Activated CD4-positive, alpha-beta T cell treated with anti-CD3 and anti-CD28 coated beads for 48 hours (primary cell): ENCODE results near the gene FYN.
"Not testable (repeated sequence)": the region's sequence is repeated elsewhere in the genome, so short reads cannot be mapped to it uniquely, and the experiment has no call there.

ENCODE experiments used
- DNase-seq: peaks from one replicate; pipeline ENCODE4 v3.0.0-alpha.2; 2020

FYN gene

DNA sequence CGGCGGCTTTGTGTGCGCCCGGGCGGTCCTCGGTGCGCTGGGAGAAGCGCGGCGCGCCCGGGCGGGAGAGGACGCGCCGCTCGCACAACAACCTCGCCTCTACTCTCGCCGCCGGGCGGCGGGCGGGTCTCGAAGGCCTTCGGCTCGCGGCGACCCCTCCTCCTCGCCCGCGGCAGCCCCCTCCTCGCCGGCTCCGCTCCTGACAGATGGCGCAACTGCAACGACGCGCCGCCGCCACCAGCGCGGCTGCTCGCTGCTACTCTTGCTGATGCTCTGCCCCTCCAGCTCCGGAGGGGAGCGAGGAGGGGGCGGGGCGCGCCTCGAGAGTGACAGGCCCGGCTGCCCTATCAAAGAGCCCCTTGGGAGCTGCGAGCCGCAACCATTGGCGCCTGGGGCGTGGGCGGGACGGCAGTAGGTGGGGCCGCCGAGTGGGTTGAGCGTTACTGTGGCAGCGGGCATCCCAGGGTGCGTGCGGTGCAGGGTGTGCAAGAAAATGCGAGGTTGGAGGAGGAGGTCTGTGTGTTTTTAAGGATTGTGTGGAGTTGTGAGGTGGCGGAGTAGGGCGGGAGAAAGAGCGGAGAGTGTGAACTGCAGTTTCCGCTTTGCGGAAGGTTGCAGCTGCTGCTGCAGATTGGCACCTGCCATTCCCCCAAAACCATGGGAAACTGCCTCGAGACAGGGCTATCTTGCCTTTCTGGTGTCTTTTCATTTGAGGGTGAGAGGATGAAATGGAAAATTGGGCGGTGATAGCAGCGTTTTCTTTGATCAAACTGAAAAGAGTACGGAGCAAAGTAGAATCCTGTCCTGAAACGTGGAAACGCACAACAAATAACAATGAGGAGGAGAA is at the start of gene FYN:
TSS of gene FYN (minus strand) at position 275 of the 847 bp plus-strand sequence. CDS start 153,401 bp downstream, outside the sequence.
- DNase-seq, result peak; percentile 100

DNA sequence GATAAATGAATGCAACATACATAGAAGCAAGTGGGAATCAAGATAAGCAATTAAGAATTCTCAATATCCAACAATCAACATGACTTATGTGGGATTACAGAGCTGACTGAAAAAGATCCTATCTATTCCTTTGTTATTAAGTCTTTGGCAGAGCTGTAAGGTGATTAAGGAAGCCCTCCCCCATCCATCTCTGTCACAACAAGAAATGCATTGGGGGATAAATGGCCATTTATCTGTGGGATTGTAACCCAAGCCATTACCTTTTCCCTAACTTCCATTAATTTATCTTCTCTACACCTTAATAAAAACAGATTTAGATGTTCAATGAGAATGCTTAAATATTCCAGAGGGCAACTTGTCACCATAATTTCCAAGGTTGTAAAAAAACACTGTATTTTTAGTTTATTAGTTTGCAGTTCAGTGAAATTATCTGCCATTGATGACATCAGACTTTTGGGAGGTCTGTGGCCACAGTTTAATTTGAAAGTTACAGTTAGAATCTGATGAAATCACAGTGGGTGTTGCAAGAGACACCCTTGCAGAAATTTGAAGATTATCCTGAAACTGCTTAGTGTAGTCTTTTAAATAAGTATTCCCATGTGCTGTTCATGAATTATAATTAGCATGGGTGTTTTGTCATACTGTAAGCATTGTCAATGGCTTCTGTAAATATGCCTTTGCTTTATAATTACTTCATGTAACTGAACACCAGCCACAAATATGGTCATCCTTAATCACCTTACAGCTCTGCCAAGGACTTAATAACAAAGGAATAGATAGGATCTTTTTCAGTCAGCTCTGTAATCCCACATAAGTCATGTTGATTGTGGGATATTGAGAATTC is 49.4 kb upstream of the FYN start:
- DNase-seq, result no peak

DNA sequence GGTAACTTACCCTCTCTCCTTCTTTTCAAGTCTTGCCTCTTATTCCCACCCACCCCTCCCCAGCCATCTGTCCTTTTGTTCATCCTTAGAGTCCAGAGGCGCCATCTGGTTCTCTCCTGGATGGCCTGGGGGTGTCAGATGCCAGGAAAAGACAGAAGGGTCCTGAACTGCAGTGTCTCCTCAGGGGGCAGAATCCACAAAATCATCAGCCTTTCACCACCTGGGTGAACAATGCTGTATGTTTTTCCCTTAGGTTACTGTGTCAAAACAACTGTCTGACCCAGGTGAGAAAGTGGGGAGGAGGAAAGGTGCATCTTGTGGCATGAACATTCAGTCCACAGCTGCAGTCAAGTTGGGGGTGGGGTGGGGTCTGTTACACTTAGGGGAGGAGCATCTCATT is 47.9 kb upstream of the FYN start:
- no peak for DNase-seq

DNA sequence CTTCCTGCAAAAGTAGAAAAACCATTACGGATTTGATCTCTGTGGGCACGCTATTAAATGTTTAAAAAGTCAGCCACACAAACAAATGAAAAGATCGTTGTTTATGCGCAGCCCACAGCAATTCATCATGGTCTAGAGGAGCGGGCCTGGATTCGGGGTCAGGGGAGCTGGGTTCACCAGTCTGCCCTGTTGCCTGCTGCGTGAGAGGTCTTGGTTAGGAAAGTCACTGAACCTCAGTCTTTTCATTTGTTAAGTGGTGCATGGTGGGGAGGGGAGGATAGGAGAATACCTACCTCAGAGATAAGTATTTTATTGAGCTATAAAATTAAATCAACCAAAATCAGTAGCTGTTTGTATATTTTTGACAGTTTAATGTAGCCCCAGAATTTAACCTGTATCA is 47.3 kb upstream of the FYN start:
- no peak for DNase-seq

DNA sequence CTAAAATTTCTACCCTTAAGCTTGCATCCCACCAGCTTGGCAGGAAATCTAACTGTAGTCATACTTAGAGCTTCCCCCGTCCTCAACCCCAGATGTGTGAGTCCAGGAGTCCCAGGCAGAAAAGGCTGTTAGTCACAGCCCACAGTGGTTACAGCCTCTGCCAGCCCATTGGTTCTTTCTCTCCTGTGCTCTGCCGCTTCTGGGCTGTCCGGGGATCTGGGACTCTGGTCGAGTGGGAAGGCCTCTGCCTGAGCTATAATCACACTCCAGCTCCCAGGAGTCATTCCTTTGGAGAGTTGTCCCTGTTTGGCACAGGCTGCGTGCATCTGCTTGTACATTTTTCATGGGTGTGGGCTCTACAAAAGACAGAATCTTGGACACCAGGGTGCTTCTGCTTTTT is 45.6 kb upstream of the FYN start:
- DNase-seq, result no peak

DNA sequence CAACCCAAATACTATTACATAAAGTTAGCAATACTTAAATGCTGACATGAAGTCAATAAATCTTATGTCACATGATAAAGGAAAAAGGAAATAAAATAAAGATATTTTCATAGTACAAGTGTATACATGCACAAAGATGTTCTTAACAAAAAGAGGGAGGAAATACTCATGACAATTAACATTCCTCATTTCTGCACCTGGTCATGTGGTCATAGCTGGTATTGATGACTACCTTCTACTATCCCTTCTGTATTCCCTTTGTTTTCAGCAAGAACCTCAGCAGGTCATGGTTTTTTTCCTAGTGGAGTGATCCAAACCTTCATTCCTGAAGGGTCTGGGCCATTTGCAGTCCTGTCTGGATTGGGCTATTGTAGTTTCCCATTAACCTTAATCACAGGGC is 43.5 kb upstream of the FYN start:
- no peak for DNase-seq

DNA sequence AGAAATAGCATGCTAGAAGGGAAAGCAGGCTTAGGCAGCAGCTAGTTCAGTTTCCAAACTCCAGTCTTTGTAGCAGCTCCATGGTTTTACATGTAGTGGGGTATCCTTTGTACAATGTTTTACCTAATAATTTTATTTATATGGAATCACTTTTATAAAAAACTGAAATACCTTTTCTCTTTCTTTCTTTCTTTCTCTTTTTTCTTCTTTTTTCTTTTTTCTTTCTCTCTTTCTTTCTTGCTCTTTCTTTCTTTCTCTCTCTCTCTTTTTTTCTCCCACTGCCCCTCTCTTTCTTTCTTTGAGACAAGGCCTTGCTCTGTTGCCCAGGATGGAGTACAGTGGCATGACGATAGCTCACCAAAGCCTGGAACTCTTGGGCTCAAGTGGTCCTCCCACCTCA is 41.4 kb upstream of the FYN start:
- no peak for DNase-seq

DNA sequence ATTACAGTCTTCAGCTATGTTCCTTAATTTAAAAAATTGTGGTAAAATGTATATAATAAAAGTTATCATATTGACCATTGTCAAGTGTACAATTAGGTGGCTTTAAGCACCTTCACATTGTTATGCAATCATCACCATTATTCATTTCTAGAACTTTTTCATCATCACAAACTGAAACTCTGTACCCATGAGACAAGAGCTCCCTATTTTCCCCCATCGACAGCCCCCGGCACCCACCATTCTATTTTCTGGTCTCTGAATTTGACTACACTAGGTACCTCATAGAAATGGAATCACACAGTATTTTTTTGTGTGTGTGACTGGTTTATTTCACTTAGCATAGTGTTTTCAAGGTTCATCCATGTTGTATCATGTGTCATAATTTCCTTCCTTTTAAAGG is 39.7 kb upstream of the FYN start:
- peak; percentile 16 for DNase-seq

DNA sequence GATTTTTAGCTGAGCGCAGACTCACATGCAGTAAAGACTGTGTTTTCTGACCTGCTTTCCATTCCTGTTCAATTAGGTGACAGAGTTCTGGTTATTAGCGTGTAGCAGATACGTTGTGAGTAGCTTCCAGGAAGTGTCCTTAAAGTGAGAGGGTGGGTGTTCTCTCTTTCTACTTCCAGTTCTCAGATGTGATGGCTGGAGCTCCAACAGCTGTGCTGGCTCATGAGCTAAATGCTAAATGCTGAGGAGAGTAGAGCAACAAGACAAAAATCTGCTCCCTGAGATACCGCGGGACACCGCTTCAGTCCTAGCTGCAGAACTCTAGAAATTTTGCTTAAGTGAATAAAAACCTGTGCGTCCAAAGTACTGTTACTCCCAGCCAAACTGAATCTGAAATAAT is 38.2 kb upstream of the FYN start:
- DNase-seq, result no peak

DNA sequence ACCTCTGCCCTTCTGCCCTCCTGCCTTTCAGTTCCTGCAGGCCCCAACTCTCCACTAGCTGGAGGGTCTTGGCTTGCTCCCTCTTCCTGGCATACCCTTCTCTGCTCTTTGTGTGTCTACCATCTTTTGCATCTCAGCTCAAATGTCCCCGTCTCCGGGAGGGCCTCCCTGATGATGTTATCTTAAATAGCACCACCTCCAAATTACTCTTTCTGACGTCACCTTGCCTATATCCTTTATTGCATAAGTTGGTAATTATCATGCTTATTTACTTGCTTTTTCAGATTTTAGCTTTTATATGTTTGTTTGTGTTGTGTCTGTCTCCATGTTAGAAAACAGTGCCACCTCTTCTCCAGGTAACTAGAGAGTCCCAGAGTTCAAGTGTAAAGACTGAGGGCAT is 36.0 kb upstream of the FYN start:
- no peak for DNase-seq

DNA sequence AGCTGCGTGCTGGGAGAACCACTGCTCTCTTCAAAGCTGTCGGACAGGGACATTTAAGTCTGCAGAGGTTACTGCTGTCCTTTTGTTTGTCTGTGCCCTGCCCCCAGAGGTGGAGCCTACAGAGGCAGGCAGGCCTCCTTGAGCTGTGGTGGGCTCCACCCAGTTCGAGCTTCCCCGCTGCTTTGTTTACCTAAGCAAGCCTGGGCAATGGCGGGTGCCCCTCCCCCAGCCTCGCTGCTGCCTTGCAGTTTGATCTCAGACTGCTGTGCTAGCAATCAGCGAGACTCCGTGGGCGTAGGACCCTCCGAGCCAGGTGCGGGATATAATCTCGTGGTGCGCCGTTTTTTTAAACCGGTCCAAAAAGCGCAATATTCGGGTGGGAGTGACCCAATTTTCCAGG is 35.1 kb upstream of the FYN start:
- DNase-seq, result not testable (repeated sequence)

DNA sequence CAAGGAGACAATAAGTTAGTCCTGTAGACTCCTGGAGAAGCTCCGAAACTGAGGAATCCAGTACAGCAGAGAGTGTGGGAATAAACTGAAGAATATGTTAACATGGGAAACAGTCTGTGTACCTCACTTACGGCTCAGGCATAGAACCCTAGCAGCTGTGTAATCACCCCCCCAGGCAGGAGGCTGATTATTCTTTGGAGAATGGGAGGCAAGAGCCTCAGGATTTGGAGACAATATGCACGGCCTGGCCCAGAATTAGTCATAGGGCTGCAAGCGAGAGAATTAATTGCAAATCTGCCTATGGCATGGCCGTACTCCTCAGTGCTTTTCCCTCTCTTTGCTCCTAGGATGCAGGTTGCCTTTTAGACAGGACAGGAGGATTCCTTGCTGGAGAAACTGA is 27.5 kb upstream of the FYN start:
- no peak for DNase-seq

DNA sequence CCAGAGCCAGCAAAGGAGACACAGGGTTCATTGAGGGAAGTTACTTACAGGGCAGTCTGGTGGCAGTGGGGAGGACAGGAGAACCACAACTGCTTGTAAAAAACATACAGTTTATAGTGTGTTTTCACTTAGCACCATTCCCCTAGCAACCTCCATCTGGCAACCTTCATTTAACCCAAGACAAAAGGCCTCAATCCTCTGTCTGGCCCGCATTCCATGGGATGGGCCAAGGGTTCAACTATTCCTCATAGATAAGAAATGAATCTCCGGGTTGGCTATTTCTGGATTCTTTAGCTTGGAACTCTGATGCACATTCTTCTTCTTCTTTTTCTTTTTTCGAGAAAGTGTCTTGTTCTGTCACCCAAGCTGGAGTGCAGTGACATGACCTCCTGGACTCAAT is 26.3 kb upstream of the FYN start:
- no peak for DNase-seq

DNA sequence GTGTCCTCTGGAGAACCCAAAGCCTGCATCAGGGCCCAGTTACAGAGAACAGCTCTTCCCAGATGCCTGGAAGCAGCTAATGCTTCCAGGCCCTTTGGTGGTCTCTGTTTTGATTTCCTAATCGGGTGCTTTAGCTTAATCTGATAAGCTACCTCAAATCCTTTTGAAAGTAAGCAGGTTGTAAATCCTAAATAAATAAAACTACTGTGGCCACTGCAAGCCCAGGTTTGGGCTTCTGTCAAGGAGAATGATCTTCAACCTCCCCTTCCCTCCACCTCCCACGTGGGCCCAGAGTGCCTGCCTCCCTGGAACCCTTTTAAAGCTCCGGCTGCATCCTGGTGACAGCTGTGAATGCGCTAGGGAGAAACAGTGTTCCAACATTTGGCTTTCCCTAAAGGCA is 25.2 kb upstream of the FYN start:
- no peak for DNase-seq

DNA sequence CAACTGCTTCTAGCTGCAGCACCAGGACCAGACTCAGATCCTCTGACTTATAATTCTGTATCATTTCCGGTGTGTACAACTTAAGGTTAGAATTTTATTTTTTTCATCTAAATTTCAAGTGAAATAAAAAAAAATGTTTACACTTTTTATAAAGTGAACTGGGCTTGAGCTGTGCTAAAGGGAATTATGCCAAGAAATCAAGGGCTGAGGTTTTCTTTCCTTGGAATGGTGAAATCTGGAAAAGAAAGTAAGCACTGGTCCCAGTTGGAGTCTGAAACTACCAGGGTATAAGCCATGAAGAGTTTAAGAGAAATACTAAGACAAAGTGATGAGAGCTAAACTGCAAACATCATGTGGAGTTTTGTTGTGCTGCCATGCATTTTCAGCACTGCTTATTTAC is 21.7 kb upstream of the FYN start:
- DNase-seq, result no peak

DNA sequence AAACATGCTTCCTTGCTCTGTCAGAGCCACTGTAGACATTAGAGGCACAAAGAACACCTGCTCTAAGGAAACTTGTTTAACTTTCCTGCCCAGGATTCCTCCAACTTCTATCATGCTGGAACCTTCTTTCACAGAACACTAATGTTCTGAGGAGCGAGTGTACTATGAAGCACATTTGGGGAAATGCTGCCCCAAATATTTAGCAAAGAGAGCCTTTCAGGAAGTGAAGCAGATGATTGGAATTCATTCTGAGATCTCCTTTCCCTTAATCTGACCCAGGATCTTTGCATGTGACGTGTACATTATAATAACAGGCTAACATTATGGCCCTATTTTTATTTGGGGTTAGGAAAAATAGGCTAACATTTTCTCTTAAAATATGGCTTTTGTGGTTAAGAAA is 21.0 kb upstream of the FYN start:
- no peak for DNase-seq

DNA sequence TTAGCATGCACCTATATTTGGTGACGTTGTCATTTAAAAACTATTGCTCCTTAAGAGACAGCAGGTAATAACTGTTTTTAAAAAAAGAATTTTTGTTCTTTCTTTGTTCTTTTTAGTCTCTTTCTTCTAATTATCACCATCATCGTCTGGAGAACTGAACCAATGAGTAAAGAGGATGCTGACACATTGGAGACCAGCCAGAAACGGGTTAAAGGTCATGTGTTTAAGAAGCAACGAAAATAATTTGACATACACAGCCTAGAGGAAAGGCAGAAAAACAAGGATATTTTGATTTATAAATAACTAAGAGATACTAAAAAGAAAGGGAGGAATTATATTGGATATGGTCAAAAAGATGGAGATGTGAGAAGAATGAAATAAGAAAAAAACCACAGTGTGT is 19.2 kb upstream of the FYN start:
- DNase-seq, result no peak

DNA sequence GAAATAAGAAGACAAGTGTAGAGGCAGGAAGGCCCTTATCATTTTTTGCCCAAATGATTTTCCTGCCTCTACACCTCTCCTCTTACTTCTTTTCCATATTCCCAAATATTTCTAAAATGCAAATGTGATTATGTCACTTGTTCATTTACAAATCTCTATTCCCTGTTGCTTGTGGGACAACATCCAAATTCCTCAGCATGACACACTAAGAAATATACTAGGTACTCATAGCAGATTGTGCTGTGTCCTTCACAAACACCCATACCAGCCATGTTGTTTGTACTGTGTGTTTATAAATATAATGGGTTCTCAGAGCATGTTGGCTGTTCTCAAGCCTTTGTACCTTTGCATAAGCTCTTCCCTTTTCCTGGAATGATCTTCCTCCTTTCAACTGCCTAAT is 17.7 kb upstream of the FYN start:
- DNase-seq, result no peak

DNA sequence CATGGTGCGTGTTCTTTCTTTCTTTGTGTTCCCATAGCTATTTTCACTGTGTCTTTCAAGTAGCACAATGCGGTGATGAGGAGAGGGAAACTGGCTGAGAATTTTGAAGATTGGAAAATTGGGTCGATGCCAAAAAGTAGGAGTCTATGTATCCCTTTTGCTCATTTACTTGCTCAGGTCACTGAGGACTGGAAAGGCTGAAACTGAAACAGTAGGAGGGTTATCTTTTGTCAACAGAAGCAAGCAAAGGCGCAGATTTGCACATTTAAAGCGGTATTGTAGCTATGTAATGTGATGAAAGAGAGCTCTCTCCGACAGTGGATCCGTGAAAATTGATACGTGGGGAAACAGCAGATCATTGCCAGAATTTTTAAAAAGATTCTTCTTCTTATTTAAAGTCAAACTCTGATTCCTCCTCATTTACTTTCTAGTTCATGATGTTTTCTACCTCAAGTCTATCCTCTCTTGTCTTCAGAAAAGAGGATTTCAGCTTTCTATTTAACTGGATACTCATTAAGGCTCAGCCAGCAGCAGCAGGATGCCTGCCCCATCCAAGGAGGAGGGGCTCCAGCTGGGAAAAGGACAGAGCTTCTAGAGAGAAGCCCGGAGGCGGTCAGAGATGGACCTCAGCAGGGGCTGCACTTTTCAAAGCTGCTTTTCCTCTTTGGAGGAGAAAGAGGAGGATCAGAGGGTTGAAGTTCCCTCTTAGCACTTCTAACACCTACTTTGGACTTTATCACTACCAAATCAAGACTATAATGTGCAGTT is 15.9 kb upstream of the FYN start:
- DNase-seq, result no peak

DNA sequence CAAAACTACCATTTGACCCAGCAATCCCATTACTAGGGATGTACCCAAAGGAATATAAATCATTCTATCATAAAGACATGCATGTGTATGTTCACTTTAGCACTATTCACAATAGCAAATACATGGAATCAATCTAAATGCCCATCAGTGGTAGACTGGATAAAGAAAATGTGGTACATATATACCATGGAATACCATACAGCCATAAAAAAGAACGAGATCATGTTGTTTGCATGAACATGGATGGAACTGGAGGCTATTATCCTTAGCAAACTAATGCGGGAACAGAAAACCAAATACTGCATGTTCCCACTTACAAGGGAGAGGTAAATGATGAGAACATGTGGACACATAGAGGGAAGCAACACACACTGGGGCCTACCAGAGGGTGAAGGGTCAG is 13.5 kb upstream of the FYN start:
- DNase-seq, result not testable (repeated sequence)

DNA sequence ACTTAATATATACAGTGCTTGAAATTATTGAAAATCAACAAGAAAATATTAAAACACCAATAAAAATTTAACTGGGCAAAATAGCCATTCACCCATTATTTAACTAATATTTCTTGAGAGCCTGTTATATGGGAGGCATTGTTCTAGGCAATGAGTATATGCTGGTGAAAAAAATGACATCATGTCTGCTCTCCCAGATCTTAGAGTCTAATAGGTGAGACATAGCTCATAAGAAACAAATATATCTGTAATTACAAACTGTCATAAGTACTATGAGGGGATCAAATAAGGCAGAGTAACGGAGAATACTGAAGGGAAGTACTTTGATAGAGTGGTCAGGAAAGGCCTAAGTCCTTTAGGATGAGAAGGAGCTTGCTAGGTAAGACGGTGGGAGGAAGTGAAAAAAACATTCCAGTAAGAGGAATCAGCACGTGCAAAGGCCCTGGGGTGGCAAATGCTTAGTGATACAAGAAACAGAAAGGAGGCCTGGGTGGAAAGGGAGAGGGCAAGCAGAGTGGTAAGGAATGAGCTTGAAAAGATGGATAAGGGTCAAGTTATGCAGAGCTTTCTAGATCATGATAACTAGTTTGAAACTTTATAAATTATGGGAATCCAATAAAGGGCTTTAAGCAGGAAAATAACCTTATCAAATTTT is 12.2 kb upstream of the FYN start:
- DNase-seq, result no peak

DNA sequence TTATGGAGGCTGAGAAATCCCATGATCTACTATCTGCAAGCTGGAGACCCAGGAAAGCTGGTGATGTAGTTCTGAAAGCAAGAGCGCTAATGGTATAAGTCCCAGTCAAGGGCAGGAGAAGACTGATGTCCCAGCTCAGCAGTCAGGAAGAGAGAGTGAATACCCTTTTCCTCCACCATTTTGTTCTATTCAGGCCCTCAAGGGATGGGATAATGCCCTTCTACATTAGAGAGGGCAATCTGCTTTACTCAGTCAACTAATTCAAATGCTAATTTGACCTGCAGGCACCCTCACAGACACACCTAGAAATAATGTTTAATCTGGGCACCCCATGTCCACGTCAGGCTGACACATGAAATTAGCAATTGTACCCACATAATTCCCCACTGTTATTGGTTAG is 10.8 kb upstream of the FYN start:
- no peak for DNase-seq
